NOMO-1 (cell line): ENCODE results near the gene SCMH1.
A peak's percentile ranks its signal among the peaks of the same experiment; 100 is the strongest.
"Not testable (repeated sequence)": the region's sequence is repeated elsewhere in the genome, so short reads cannot be mapped to it uniquely, and the experiment has no call there.

Experiments
- DNase-seq, 2 experiments: peaks; one replicate each; lab custom pipeline; 2025; ENCODE audit not compliant: unreplicated experiment in 2 of 2; lab: John Stamatoyannopoulos, UW

SCMH1 gene

GRCh38 chr1:41251120-41251519 is 9.0 kb upstream of the SCMH1 start:
- DNase-seq: not testable (repeated sequence)

- no peak for DNase-seq
These were observed 7.2 kb upstream of the SCMH1 start for GRCh38 chr1:41249319-41249718.

GRCh38 chr1:41246568-41246967 is 4.5 kb upstream of the SCMH1 start:
- no peak for DNase-seq

- DNase-seq: peak; percentile 14 to 18
These were observed 3.6 kb upstream of the SCMH1 start for GRCh38 chr1:41245659-41246058.

- DNase-seq: no peak
These were observed 926 bp upstream of the SCMH1 start for GRCh38 chr1:41243079-41243385.

- DNase-seq: peak in 1 of 2 experiments; percentile 31
These were observed 404 bp upstream of the SCMH1 start for GRCh38 chr1:41242342-41243078.

GRCh38 chr1:41241354-41241748 is 755 bp downstream of the SCMH1 start:
- DNase-seq: peak; percentile 47 to 48

- peak; percentile 21 to 67 for DNase-seq
These were observed 1.2 kb downstream of the SCMH1 start for GRCh38 chr1:41240781-41241353.

GRCh38 chr1:41239988-41240610 is 2.0 kb downstream of the SCMH1 start:
- peak; percentile 46 to 67 for DNase-seq

- DNase-seq: no peak
These were observed 3.7 kb downstream of the SCMH1 start for GRCh38 chr1:41238311-41238988.

- no peak for DNase-seq
These were observed 5.3 kb downstream of the SCMH1 start for GRCh38 chr1:41236781-41237180.

GRCh38 chr1:41235893-41236292 is 6.2 kb downstream of the SCMH1 start:
- DNase-seq: no peak

GRCh38 chr1:41233708-41234107 is 8.4 kb downstream of the SCMH1 start:
- DNase-seq: no peak

- DNase-seq: no peak
These were observed 9.8 kb downstream of the SCMH1 start for GRCh38 chr1:41232305-41232704.

GRCh38 chr1:41230656-41231055 is 11.4 kb downstream of the SCMH1 start:
- DNase-seq: no peak

GRCh38 chr1:41229219-41229618 is 12.9 kb downstream of the SCMH1 start:
- not testable (repeated sequence) for DNase-seq

GRCh38 chr1:41226815-41227434 is 15.2 kb downstream of the SCMH1 start:
- DNase-seq: no peak

GRCh38 chr1:41225495-41225894 is 16.6 kb downstream of the SCMH1 start:
- DNase-seq: no peak

GRCh38 chr1:41222496-41222895 is 19.6 kb downstream of the SCMH1 start:
- no peak for DNase-seq

- DNase-seq: no peak
These were observed 20.1 kb downstream of the SCMH1 start for GRCh38 chr1:41221995-41222394.

GRCh38 chr1:41218152-41218551 is 24.0 kb downstream of the SCMH1 start:
- no peak for DNase-seq
